Mucosa of rectum (tissue), 2 donors: ENCODE data around the gene USP31.
"Not testable (repeated sequence)": the region's sequence is repeated elsewhere in the genome, so short reads cannot be mapped to it uniquely, and the experiment has no call there.

ENCODE experiments used
- H3K27ac ChIP-seq, 2 donors: one replicate each; pipeline ENCODE4 v1.7.0; 2013; ENCODE audit warnings: inconsistent platforms in 2 of 2, low read depth in 2 of 2, low read length in 2 of 2
- H3K27me3 ChIP-seq, 2 donors: one replicate each; pipeline ENCODE4 v1.7.0; 2013; ENCODE audit warnings: low read length in 2 of 2; ENCODE audit not compliant: control insufficient read depth in 2 of 2, insufficient read depth in 2 of 2
- H3K36me3 ChIP-seq, 2 donors: one replicate each; pipeline ENCODE4 v1.7.0; 2013; ENCODE audit warnings: low read length in 2 of 2; ENCODE audit not compliant: control insufficient read depth in 2 of 2, insufficient read depth in 2 of 2
- H3K4me1 ChIP-seq, 2 donors: one replicate each; pipeline ENCODE4 v1.7.0; 2013; ENCODE audit warnings: low read length in 2 of 2, mild to moderate bottlenecking in 1 of 2; ENCODE audit not compliant: control insufficient read depth in 2 of 2, insufficient read depth in 2 of 2
- H3K4me3 ChIP-seq, 2 donors: one replicate each; pipeline ENCODE4 v1.7.0; 2013; ENCODE audit warnings: low read length in 2 of 2
- H3K9ac ChIP-seq, 2 donors: one replicate each; pipeline ENCODE4 v1.7.0; 2013; ENCODE audit warnings: low read length in 2 of 2, low read depth in 1 of 2, mild to moderate bottlenecking in 1 of 2
- H3K9me3 ChIP-seq, 2 donors: one replicate each; pipeline ENCODE4 v1.7.0; 2013; ENCODE audit warnings: low read length in 2 of 2; ENCODE audit not compliant: control insufficient read depth in 2 of 2
- donor health status: healthy.
- donor health status: Normal muscosa, but diverticular disease.

Gene USP31

DNA sequence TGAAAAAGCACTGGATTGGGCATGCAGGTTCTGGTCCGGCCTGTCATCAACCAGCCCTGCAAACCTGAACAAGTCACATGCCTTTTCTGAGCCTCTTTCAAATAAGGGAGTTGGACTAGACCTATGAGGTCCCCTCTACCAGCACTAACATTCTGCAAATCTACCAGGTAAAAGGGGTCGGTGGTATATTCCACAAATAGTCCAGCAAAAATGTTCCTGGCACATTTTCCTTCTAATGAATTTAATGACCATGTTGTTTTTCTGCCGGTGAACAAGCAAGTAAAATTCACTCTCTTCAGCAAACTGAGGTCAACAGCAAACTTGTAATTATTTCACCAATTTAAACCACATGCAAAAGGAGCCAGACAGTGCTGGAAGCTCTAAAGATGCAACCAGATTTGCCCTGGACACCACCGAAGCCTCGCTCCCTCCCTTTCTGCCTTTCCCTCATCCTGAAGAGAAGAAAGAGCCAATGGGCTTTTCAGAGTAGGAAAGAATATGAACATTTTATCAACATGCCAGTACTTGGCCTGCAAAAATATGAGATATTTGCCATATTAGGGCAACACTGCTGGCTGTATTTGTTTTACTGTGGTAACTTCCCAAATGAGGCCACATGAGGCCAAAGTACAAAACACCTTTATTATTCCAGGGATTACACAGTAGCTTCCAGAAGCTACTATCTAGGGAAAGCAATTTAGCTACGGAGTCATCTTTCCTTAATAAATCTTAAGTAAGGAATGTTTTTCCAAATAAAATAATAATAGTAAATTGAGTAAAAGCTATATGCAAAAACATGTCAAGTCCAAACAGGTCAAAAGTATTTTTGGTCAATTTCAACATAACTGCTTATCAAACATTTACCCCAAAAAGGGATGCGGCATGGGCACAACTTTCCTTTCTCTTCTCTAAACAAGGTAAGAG lies 45.0 kb downstream of the USP31 start:
- Histone ChIP-seq H3K9me3 (no peaks in the 10 kb centered on the region), H3K4me3 (no peak overlapping the region), H3K27me3 (no peaks in the 10 kb centered on the region), H3K36me3 (no peaks in the 10 kb centered on the region), H3K27ac (peak overlapping the region in 1 of 2 donors; percentile 25), H3K4me1 (peaks cover 4 to 7% of the 10 kb centered on the region in 2 donors), H3K9ac (no peak overlapping the region)

DNA sequence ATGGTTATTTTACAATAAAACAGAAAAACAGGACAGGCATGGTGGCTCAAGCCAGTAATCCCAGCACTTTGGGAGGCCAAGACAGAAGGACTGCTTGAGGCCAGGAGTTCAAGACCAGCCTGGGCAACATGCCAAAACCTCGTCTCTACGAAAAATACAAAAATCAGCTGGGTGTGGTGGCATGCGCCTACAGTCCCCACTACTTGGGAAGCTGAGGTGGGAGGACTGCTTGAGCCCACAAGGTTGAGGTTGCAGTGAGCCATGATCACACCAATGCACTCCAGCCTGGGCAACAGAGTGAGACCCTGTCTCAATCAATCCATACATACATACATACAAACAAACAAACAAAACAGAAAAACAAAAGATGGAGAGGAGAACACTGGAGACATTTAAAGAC lies 45.6 kb downstream of the USP31 start:
- Histone ChIP-seq H3K4me3 (no peak overlapping the region), H3K9ac (no peak overlapping the region), H3K36me3 (no peaks in the 10 kb centered on the region), H3K9me3 (no peaks in the 10 kb centered on the region), H3K4me1 (peaks cover 4 to 7% of the 10 kb centered on the region in 2 donors), H3K27me3 (no peaks in the 10 kb centered on the region), H3K27ac (no peak overlapping the region)

DNA sequence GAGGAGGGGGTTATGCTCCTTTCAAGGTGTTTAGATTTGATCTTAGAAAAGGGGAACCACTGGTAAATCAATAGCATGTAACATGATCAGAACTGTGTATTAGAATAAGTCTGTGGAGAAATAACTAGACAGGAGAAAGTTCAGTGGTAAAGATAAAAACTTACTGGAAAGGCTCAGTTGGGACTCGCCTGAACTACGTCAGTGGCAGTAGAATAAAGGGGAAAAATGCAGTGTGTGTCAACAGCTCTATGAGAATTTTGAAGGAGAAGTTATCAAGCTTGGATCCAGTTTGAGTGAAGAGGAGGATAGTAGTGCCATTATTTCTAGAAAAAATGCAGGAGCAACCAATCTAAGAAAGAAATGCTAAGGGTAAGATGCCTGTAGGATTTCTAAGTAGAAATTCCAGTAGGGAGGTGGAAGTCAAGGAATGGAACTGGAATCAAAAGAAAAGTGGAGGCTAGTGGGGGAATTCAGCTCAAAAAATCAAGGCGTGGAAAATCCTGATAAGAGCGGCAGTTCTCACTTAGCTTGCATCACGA lies 48.2 kb downstream of the USP31 start:
- no peaks in the 10 kb centered on the region for H3K36me3 ChIP-seq
- no peak overlapping the region for H3K27ac ChIP-seq
- no peak overlapping the region for H3K4me3 ChIP-seq
- peaks cover 4 to 7% of the 10 kb centered on the region in 2 donors for H3K4me1 ChIP-seq
- no peaks in the 10 kb centered on the region for H3K9me3 ChIP-seq
- H3K9ac ChIP-seq, result no peak overlapping the region
- no peaks in the 10 kb centered on the region for H3K27me3 ChIP-seq

DNA sequence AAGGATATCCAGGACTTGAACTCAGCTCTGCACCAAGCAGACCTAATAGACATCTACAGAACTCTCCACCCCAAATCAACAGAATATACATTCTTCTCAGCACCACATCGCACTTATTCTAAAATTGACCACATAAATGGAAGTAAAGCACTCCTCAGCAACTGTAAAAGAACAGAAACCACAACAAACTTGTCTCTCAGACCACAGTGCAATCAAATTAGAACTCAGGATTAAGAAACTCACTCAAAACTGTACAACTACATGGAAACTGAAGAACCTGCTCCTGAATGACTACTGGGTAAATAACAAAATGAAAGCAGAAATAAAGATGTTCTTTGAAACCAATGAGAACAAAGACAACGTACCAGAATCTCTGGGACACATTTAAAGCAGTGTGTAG lies 52.8 kb downstream of the USP31 start:
- H3K4me3 ChIP-seq, H3K4me1 ChIP-seq, H3K36me3 ChIP-seq, H3K9me3 ChIP-seq, H3K9ac ChIP-seq, H3K27ac ChIP-seq, H3K27me3 ChIP-seq: not testable (repeated sequence)

DNA sequence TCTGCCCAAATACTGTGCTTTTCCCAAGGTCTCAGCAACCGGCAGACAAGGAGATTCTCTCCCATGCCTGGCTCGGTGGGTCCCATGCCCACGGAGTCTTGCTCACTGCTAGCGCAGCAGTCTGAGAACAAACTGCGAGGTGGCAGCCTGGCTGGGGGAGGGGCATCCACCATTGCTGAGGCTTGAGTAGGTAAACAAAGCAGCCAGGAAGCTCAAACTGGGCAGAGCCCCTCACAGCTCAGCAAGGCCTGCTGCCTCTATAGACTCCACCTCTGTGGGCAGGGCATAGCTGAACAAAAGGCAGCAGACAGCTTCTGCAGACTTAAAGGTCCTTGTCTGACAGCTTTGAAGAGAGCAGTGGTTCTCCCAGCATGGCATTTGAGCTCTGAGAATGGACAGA lies 55.1 kb downstream of the USP31 start:
- not testable (repeated sequence) for H3K9ac ChIP-seq, H3K27ac ChIP-seq, H3K36me3 ChIP-seq, H3K4me3 ChIP-seq, H3K4me1 ChIP-seq, H3K9me3 ChIP-seq, H3K27me3 ChIP-seq

DNA sequence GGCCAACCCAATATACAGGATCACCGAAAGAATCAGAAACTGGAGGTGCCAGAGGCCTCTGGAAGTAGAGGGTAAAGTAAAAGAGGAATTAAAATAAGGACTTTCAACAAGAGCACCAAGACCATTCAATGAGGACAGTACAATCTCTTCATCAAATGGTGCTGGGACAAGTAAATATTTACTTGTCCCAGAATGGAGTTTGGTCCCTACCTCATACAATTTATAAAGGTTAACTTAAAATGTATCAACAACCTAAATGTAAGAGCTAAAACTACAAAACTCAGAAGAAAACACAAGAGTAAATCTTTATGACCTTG lies 56.5 kb downstream of the USP31 start:
- Histone ChIP-seq H3K9me3 (no peaks in the 10 kb centered on the region), H3K4me3 (no peak overlapping the region), H3K27me3 (no peaks in the 10 kb centered on the region), H3K36me3 (peaks cover 6 to 8% of the 10 kb centered on the region in 2 donors), H3K27ac (no peak overlapping the region), H3K4me1 (no peaks in the 10 kb centered on the region), H3K9ac (no peak overlapping the region)

DNA sequence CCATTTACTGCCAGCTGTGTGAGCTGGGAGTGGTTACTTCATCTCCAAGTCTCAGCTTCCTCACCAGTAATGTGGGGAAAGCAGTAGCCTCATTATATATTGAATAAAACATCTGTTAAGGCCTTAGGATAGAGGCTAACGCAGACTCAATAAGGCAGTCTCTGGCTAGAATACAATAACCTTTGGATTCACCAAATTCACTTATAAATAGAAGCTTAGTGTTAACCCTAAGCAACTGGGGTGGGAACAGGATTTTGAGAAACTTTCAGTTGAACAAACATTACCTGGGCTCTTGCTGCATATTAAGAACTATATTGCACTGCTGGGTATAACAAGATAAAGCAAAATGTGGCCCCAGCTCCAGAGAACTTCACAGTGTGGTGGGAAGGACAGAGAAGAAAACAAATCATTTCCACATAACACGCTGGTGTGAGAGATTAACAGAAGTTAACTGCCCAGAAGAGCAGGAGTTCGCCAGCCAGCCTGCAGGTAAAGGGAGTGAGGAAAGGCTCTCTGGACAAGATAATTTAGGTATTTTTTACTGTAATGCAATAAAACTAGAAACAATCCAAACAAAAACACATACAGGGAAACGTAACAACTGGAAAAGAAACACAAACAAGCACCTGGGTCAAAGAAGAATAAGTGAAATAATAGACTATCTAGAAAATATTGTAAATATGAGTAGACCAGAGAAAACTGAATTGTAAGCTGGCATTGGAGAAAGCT lies 57.0 kb downstream of the USP31 start:
- Histone ChIP-seq H3K27me3 (no peaks in the 10 kb centered on the region), H3K36me3 (peaks cover 6 to 8% of the 10 kb centered on the region in 2 donors), H3K4me1 (no peaks in the 10 kb centered on the region), H3K9ac (no peak overlapping the region), H3K27ac (no peak overlapping the region), H3K9me3 (no peaks in the 10 kb centered on the region), H3K4me3 (no peak overlapping the region)

DNA sequence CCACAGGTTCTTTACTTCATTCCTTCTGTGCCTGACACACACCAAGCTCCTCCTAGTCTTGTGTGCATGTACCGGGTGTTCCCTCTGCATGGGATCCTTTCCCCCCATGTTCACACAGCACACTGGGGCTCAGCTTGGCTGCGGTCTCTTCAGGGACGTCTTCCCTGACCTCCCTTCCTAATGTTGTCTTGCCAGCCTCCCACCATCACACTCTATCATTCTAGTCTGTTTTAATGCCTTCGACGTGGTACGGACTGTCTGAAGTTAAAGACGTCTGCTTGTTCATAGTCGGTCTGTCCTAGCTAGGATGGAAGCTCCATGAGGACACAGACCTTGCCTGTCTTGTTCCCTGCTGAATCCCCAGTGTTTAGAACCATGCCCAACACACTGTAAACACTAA lies 60.1 kb downstream of the USP31 start:
- H3K9me3 ChIP-seq, result no peaks in the 10 kb centered on the region
- H3K9ac ChIP-seq, result no peak overlapping the region
- no peaks in the 10 kb centered on the region for H3K27me3 ChIP-seq
- H3K4me1 ChIP-seq, result no peaks in the 10 kb centered on the region
- peaks cover 10 to 12% of the 10 kb centered on the region in 2 donors for H3K36me3 ChIP-seq
- H3K4me3 ChIP-seq, result no peak overlapping the region
- no peak overlapping the region for H3K27ac ChIP-seq

DNA sequence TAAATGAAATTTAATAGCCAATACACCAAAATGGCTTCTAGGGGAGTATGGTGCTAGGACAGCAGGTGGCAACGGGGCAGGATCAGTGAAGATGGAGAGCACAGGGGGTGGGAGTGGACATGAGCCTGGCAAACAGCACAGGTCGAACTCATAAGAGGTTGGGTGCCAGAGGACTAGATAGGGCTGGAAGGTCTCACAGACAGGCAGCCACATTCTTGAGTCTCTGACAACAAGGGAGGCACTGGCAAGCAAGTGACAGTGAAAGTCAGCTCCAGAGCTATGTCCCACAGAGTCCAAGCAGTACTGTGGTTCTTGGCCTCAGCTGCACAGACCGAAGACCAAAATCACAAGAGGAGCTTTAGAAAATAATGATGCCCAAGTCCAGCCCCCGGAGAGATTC lies 61.2 kb downstream of the USP31 start:
- H3K36me3 ChIP-seq, result peaks cover 10 to 12% of the 10 kb centered on the region in 2 donors
- H3K4me1 ChIP-seq, result no peaks in the 10 kb centered on the region
- no peak overlapping the region for H3K4me3 ChIP-seq
- H3K27ac ChIP-seq, result no peak overlapping the region
- no peaks in the 10 kb centered on the region for H3K27me3 ChIP-seq
- H3K9ac ChIP-seq, result no peak overlapping the region
- H3K9me3 ChIP-seq, result no peaks in the 10 kb centered on the region

DNA sequence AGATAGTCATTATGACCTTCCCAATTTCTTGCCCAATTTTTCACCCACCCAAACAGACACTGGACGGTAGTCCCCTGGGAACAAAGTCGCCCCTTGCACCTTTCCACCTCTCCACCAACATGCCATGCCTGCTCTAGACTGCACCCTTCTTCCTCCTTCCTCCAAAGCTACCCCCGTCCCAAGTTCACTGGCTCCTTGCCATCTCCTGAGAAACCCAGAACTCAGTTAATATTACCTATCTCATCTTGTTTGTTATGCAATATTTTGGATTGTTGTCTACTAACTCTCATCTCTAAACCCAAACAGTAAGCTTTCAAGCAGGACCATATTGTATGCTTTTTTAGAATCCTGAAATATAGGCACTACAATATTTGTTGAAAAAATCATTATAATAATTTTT lies 63.3 kb downstream of the USP31 start:
- Histone ChIP-seq H3K36me3 (peaks cover 12 to 14% of the 10 kb centered on the region in 2 donors), H3K27me3 (no peaks in the 10 kb centered on the region), H3K27ac (no peak overlapping the region), H3K9me3 (no peaks in the 10 kb centered on the region), H3K4me3 (no peak overlapping the region), H3K9ac (no peak overlapping the region), H3K4me1 (no peaks in the 10 kb centered on the region)
